T-helper 1 cell treated with Interleukin-12 subunit alpha and Interleukin-12 subunit beta and Interleukin-4 antibody, amounts not matched to agents 30 μg/mL and 1 μg/mL, for 36 hours (primary cell): ENCODE results near the gene SCUBE2.

Source experiments
- H3K27ac Mint-ChIP-seq: one replicate; pipeline ENCODE4 v1.8.0; 2021; ENCODE audit warnings: mild to moderate bottlenecking, mixed read lengths
- H3K27me3 Mint-ChIP-seq: one replicate; pipeline ENCODE4 v1.8.0; 2021; ENCODE audit warnings: low read depth, mixed read lengths
- H3K36me3 Mint-ChIP-seq: one replicate; pipeline ENCODE4 v1.8.0; 2021; ENCODE audit warnings: low read depth, mixed read lengths
- H3K4me1 Mint-ChIP-seq: one replicate; pipeline ENCODE4 v1.8.0; 2021; ENCODE audit warnings: low read depth, mixed read lengths
- H3K4me3 Mint-ChIP-seq: one replicate; pipeline ENCODE4 v1.8.0; 2021; ENCODE audit warnings: mild to moderate bottlenecking, moderate library complexity, mixed read lengths
- H3K9me3 Mint-ChIP-seq: one replicate; pipeline ENCODE4 v1.8.0; 2021; ENCODE audit warnings: mixed read lengths

SCUBE2 gene

GRCh38 chr11:9053316-9054035, 37.9 kb downstream of the SCUBE2 start:
- Mint-ChIP-seq H3K27me3 (peaks cover 17% of the 10 kb centered on the region), H3K4me1 (no peaks in the 10 kb centered on the region), H3K4me3 (no peak overlapping the region), H3K9me3 (no peaks in the 10 kb centered on the region), H3K36me3 (no peaks in the 10 kb centered on the region), H3K27ac (no peak overlapping the region)

GRCh38 chr11:9052316-9052715, 39.1 kb downstream of the SCUBE2 start:
- Mint-ChIP-seq H3K9me3 (no peaks in the 10 kb centered on the region), H3K27me3 (peaks cover 20% of the 10 kb centered on the region), H3K4me1 (no peaks in the 10 kb centered on the region), H3K36me3 (no peaks in the 10 kb centered on the region), H3K27ac (no peak overlapping the region), H3K4me3 (no peak overlapping the region)

- H3K27me3 Mint-ChIP-seq = peaks cover 9% of the 10 kb centered on the region
- no peaks in the 10 kb centered on the region for H3K9me3 Mint-ChIP-seq
- H3K4me3 Mint-ChIP-seq = no peak overlapping the region
- H3K36me3 Mint-ChIP-seq = no peaks in the 10 kb centered on the region
- H3K27ac Mint-ChIP-seq = no peak overlapping the region
- H3K4me1 Mint-ChIP-seq = no peaks in the 10 kb centered on the region
Measured at GRCh38 chr11:9049959-9050358, 41.4 kb downstream of the SCUBE2 start.

- Mint-ChIP-seq H3K9me3 (no peaks in the 10 kb centered on the region), H3K4me3 (no peak overlapping the region), H3K27ac (no peak overlapping the region), H3K4me1 (no peaks in the 10 kb centered on the region), H3K36me3 (no peaks in the 10 kb centered on the region), H3K27me3 (peaks cover 12% of the 10 kb centered on the region)
Measured at GRCh38 chr11:9047964-9048523, 43.4 kb downstream of the SCUBE2 start.

GRCh38 chr11:9046481-9046880, 44.9 kb downstream of the SCUBE2 start:
- Mint-ChIP-seq H3K27me3 (peaks cover 12% of the 10 kb centered on the region), H3K36me3 (no peaks in the 10 kb centered on the region), H3K27ac (no peak overlapping the region), H3K9me3 (no peaks in the 10 kb centered on the region), H3K4me3 (no peak overlapping the region), H3K4me1 (no peaks in the 10 kb centered on the region)

GRCh38 chr11:9042488-9042887, 48.9 kb downstream of the SCUBE2 start:
- Mint-ChIP-seq H3K9me3 (no peaks in the 10 kb centered on the region), H3K27me3 (peaks cover 15% of the 10 kb centered on the region), H3K4me3 (no peak overlapping the region)

GRCh38 chr11:9041747-9042146, 49.7 kb downstream of the SCUBE2 start:
- H3K27ac Mint-ChIP-seq = no peak overlapping the region
- no peaks in the 10 kb centered on the region for H3K9me3 Mint-ChIP-seq
- no peaks in the 10 kb centered on the region for H3K4me1 Mint-ChIP-seq
- H3K36me3 Mint-ChIP-seq = no peaks in the 10 kb centered on the region
- no peak overlapping the region for H3K4me3 Mint-ChIP-seq
- H3K27me3 Mint-ChIP-seq = peaks cover 15% of the 10 kb centered on the region

More at GRCh38 chr11:9042488-9042887, 48.9 kb downstream of the SCUBE2 start:
- H3K36me3 Mint-ChIP-seq = no peaks in the 10 kb centered on the region
- H3K27ac Mint-ChIP-seq = no peak overlapping the region
- H3K4me1 Mint-ChIP-seq = no peaks in the 10 kb centered on the region

GRCh38 chr11:9040410-9040809, 51.0 kb downstream of the SCUBE2 start:
- no peak overlapping the region for H3K4me3 Mint-ChIP-seq
- H3K36me3 Mint-ChIP-seq = no peaks in the 10 kb centered on the region
- H3K27ac Mint-ChIP-seq = no peak overlapping the region
- H3K4me1 Mint-ChIP-seq = no peaks in the 10 kb centered on the region
- no peaks in the 10 kb centered on the region for H3K9me3 Mint-ChIP-seq
- peaks cover 15% of the 10 kb centered on the region for H3K27me3 Mint-ChIP-seq

- H3K9me3 Mint-ChIP-seq = no peaks in the 10 kb centered on the region
- H3K4me1 Mint-ChIP-seq = no peaks in the 10 kb centered on the region
- no peaks in the 10 kb centered on the region for H3K36me3 Mint-ChIP-seq
- H3K27ac Mint-ChIP-seq = no peak overlapping the region
- peaks cover 18% of the 10 kb centered on the region for H3K27me3 Mint-ChIP-seq
- H3K4me3 Mint-ChIP-seq = no peak overlapping the region
Measured at GRCh38 chr11:9039863-9040262, 51.5 kb downstream of the SCUBE2 start.

GRCh38 chr11:9039198-9039597, 52.2 kb downstream of the SCUBE2 start:
- H3K27ac Mint-ChIP-seq = no peak overlapping the region
- no peaks in the 10 kb centered on the region for H3K9me3 Mint-ChIP-seq
- H3K27me3 Mint-ChIP-seq = peaks cover 16% of the 10 kb centered on the region
- no peak overlapping the region for H3K4me3 Mint-ChIP-seq
- H3K4me1 Mint-ChIP-seq = no peaks in the 10 kb centered on the region
- H3K36me3 Mint-ChIP-seq = no peaks in the 10 kb centered on the region

- H3K27me3 Mint-ChIP-seq = peaks cover 19% of the 10 kb centered on the region
- no peaks in the 10 kb centered on the region for H3K36me3 Mint-ChIP-seq
- no peaks in the 10 kb centered on the region for H3K4me1 Mint-ChIP-seq
- H3K27ac Mint-ChIP-seq = no peak overlapping the region
- no peaks in the 10 kb centered on the region for H3K9me3 Mint-ChIP-seq
- no peak overlapping the region for H3K4me3 Mint-ChIP-seq
Measured at GRCh38 chr11:9038541-9038940, 52.9 kb downstream of the SCUBE2 start.

- H3K36me3 Mint-ChIP-seq = no peaks in the 10 kb centered on the region
- peaks cover 19% of the 10 kb centered on the region for H3K27me3 Mint-ChIP-seq
- no peaks in the 10 kb centered on the region for H3K9me3 Mint-ChIP-seq
- no peak overlapping the region for H3K27ac Mint-ChIP-seq
- no peak overlapping the region for H3K4me3 Mint-ChIP-seq
- no peaks in the 10 kb centered on the region for H3K4me1 Mint-ChIP-seq
Measured at GRCh38 chr11:9037963-9038362, 53.4 kb downstream of the SCUBE2 start.

GRCh38 chr11:9037046-9037780, 54.2 kb downstream of the SCUBE2 start:
- H3K27me3 Mint-ChIP-seq = peaks cover 19% of the 10 kb centered on the region
- no peaks in the 10 kb centered on the region for H3K36me3 Mint-ChIP-seq
- no peak overlapping the region for H3K27ac Mint-ChIP-seq
- H3K4me3 Mint-ChIP-seq = no peak overlapping the region
- H3K4me1 Mint-ChIP-seq = no peaks in the 10 kb centered on the region
- H3K9me3 Mint-ChIP-seq = no peaks in the 10 kb centered on the region

GRCh38 chr11:9030601-9031000, 60.8 kb downstream of the SCUBE2 start:
- no peaks in the 10 kb centered on the region for H3K4me1 Mint-ChIP-seq
- peaks cover 11% of the 10 kb centered on the region for H3K27me3 Mint-ChIP-seq
- H3K4me3 Mint-ChIP-seq = no peak overlapping the region
- H3K27ac Mint-ChIP-seq = no peak overlapping the region
- no peaks in the 10 kb centered on the region for H3K9me3 Mint-ChIP-seq
- H3K36me3 Mint-ChIP-seq = no peaks in the 10 kb centered on the region

- H3K4me1 Mint-ChIP-seq = no peaks in the 10 kb centered on the region
- no peak overlapping the region for H3K27ac Mint-ChIP-seq
Measured at GRCh38 chr11:9029422-9029821, 62.0 kb downstream of the SCUBE2 start.

More at GRCh38 chr11:9029422-9029821, 62.0 kb downstream of the SCUBE2 start:
- H3K36me3 Mint-ChIP-seq = no peaks in the 10 kb centered on the region
- H3K9me3 Mint-ChIP-seq = no peaks in the 10 kb centered on the region
- no peak overlapping the region for H3K4me3 Mint-ChIP-seq
- H3K27me3 Mint-ChIP-seq = peaks cover 14% of the 10 kb centered on the region
